ENCODE data around the gene IQCE. TPM values are rescaled to one million over a fixed set of nuclear protein-coding genes. Genes with fewer than 3 reads are reported as not detected.

The IQCE gene
- total and polyA plus RNA-seq, 2 donors from 2014 or later: 6.1 to 27.8 TPM

- H3K27ac ChIP-seq (ENCODE audit: low read depth in 2 of 2, low read length in 2 of 2): no peak overlapping the region
- peaks cover 0 to 10% (median 8%) of the 10 kb centered on the region in 3 donors for H3K4me1 ChIP-seq (ENCODE audit: control insufficient read depth in 2 of 3, insufficient read depth in 2 of 3, low read depth in 1 of 3, low read length in 3 of 3)
- H3K36me3 ChIP-seq (ENCODE audit: control insufficient read depth in 2 of 3, insufficient read depth in 3 of 3, low read length in 3 of 3): peaks cover 2 to 9% (median 8%) of the 10 kb centered on the region in 3 donors
- intact Hi-C loops (cut with DNase I): no loop called here
- H3K9ac ChIP-seq (ENCODE audit: low read length in 3 of 3): no peak overlapping the region
- H3K4me3 ChIP-seq (ENCODE audit: low read length in 3 of 3): no peak overlapping the region
- DNase-seq (peak in 1 of 5 donors; percentile 27), FAIRE-seq (no peak)
- H3K27me3 ChIP-seq (ENCODE audit: control insufficient read depth, insufficient read depth, low read length): no peaks in the 10 kb centered on the region
- TF ChIP-seq, protein P1, sequence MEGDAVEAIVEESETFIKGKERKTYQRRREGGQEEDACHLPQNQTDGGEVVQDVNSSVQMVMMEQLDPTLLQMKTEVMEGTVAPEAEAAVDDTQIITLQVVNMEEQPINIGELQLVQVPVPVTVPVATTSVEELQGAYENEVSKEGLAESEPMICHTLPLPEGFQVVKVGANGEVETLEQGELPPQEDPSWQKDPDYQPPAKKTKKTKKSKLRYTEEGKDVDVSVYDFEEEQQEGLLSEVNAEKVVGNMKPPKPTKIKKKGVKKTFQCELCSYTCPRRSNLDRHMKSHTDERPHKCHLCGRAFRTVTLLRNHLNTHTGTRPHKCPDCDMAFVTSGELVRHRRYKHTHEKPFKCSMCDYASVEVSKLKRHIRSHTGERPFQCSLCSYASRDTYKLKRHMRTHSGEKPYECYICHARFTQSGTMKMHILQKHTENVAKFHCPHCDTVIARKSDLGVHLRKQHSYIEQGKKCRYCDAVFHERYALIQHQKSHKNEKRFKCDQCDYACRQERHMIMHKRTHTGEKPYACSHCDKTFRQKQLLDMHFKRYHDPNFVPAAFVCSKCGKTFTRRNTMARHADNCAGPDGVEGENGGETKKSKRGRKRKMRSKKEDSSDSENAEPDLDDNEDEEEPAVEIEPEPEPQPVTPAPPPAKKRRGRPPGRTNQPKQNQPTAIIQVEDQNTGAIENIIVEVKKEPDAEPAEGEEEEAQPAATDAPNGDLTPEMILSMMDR (IDR thresholded peaks at IDR 0.05; ENCODE audit: borderline replicate concordance, extremely low read depth, insufficient read depth): no peak
- H3K9me3 ChIP-seq (ENCODE audit: control insufficient read depth in 2 of 3, insufficient read depth in 1 of 3, low read length in 3 of 3): no peaks in the 10 kb centered on the region
Observed at GRCh38 chr7:2551418-2551817, 7.4 kb upstream of the IQCE start.

GRCh38 chr7:2553108-2553507 is 5.7 kb upstream of the IQCE start:
- intact Hi-C loops (cut with DNase I): no loop called here
- Histone ChIP-seq H3K27ac (ENCODE audit: low read depth in 2 of 2, low read length in 2 of 2) (no peak overlapping the region), H3K9ac (ENCODE audit: low read length in 3 of 3) (no peak overlapping the region), H3K36me3 (ENCODE audit: control insufficient read depth in 2 of 3, insufficient read depth in 3 of 3, low read length in 3 of 3) (peaks cover 0 to 3% (median 2%) of the 10 kb centered on the region in 3 donors), H3K9me3 (ENCODE audit: control insufficient read depth in 2 of 3, insufficient read depth in 1 of 3, low read length in 3 of 3) (no peaks in the 10 kb centered on the region), H3K4me1 (ENCODE audit: control insufficient read depth in 2 of 3, insufficient read depth in 2 of 3, low read depth in 1 of 3, low read length in 3 of 3) (peaks cover 0 to 10% (median 8%) of the 10 kb centered on the region in 3 donors), H3K4me3 (ENCODE audit: low read length in 3 of 3) (no peak overlapping the region), H3K27me3 (ENCODE audit: control insufficient read depth, insufficient read depth, low read length) (no peaks in the 10 kb centered on the region)
- no peak for DNase-seq
- no peak for FAIRE-seq
- TF ChIP-seq, protein P1 (IDR thresholded peaks at IDR 0.05; ENCODE audit: borderline replicate concordance, extremely low read depth, insufficient read depth): no peak

- Histone ChIP-seq H3K9ac (ENCODE audit: low read length in 3 of 3) (peak overlapping the region in 2 of 3 donors; percentile 33 to 67), H3K4me3 (ENCODE audit: low read length in 3 of 3) (peak overlapping the region in 2 of 3 donors; percentile 73 to 77), H3K4me1 (ENCODE audit: control insufficient read depth in 2 of 3, insufficient read depth in 2 of 3, low read depth in 1 of 3, low read length in 3 of 3) (peaks cover 0 to 10% (median 8%) of the 10 kb centered on the region in 3 donors), H3K27ac (ENCODE audit: low read depth in 2 of 2, low read length in 2 of 2) (no peak overlapping the region), H3K27me3 (ENCODE audit: control insufficient read depth, insufficient read depth, low read length) (no peaks in the 10 kb centered on the region), H3K9me3 (ENCODE audit: control insufficient read depth in 2 of 3, insufficient read depth in 1 of 3, low read length in 3 of 3) (no peaks in the 10 kb centered on the region), H3K36me3 (ENCODE audit: control insufficient read depth in 2 of 3, insufficient read depth in 3 of 3, low read length in 3 of 3) (peaks cover 0 to 2% (median 2%) of the 10 kb centered on the region in 3 donors)
- FAIRE-seq (no peak), DNase-seq (peak in 1 of 5 donors; percentile 3)
- TF ChIP-seq, protein P1 (IDR thresholded peaks at IDR 0.05; ENCODE audit: borderline replicate concordance, extremely low read depth, insufficient read depth): no peak
- intact Hi-C loops (cut with DNase I): no loop called here
Observed at GRCh38 chr7:2553831-2554581, 4.8 kb upstream of the IQCE start.

Data from kidney (tissue), 14 donors.